LNCAP (cell line): ENCODE data around the gene OSBP2.

Experiments used
- CTCF ChIP-seq: fragments of 450-650 bp; IDR thresholded peaks from 2 replicates; pipeline ENCODE4 v1.5.1; 2017; ENCODE audit warnings: mild to moderate bottlenecking

OSBP2 gene

GRCh38 chr22:30763815-30764673, 69.4 kb downstream of the OSBP2 start:
- TF ChIP-seq CTCF, result peak; percentile 67

GRCh38 chr22:30767661-30768060, 73.0 kb downstream of the OSBP2 start:
- TF ChIP-seq CTCF, result no peak

- no peak for TF ChIP-seq CTCF
These were observed 76.0 kb downstream of the OSBP2 start for GRCh38 chr22:30770716-30771115.

- no peak for TF ChIP-seq CTCF
These were observed 79.2 kb downstream of the OSBP2 start for GRCh38 chr22:30773919-30774318.

GRCh38 chr22:30774566-30774965, 79.9 kb downstream of the OSBP2 start:
- no peak for TF ChIP-seq CTCF

- TF ChIP-seq CTCF, result no peak
These were observed 81.8 kb downstream of the OSBP2 start for GRCh38 chr22:30776476-30776875.

GRCh38 chr22:30777587-30777986, 82.9 kb downstream of the OSBP2 start:
- no peak for TF ChIP-seq CTCF

- no peak for TF ChIP-seq CTCF
These were observed 83.6 kb downstream of the OSBP2 start for GRCh38 chr22:30778261-30778660.
